ENCODE measurements around the gene MYG1. TPM values are rescaled to one million over a fixed set of nuclear protein-coding genes. Genes with fewer than 3 reads are reported as not detected.

Gene MYG1, protein sequence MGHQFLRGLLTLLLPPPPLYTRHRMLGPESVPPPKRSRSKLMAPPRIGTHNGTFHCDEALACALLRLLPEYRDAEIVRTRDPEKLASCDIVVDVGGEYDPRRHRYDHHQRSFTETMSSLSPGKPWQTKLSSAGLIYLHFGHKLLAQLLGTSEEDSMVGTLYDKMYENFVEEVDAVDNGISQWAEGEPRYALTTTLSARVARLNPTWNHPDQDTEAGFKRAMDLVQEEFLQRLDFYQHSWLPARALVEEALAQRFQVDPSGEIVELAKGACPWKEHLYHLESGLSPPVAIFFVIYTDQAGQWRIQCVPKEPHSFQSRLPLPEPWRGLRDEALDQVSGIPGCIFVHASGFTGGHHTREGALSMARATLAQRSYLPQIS
- total RNA-seq (47.5 TPM), polyA plus RNA-seq (ENCODE audit: insufficient read depth in 1 of 8, insufficient read length in 8 of 8, low replicate concordance in 1 of 8) (10 to 100 TPM; 34.7 to 43.8 (median 37.0) TPM)
- long read RNA-seq, donor 1, transcript C12orf10-201 (7 exons, 1,192 nt) = major isoform, 8 of 8 reads
- long read RNA-seq, donor 1, partial matches to known transcripts = 0 of 8 reads
- long read RNA-seq, donor 1, other reads (novel, unspliced or antisense) = 0 of 8 reads
- long read RNA-seq, donor 2 = 0 reads
- long read RNA-seq, donor 3, transcript C12orf10-201 (7 exons, 1,192 nt) = major isoform, 13 of 15 reads
- long read RNA-seq, donor 3, partial matches to known transcripts = 0 of 15 reads
- long read RNA-seq, donor 3, other reads (novel, unspliced or antisense) = 0 of 15 reads
- long read RNA-seq, donor 4, partial matches to known transcripts = 0 of 3 reads
- long read RNA-seq, donor 4, other reads (novel, unspliced or antisense) = 0 of 3 reads
- long read RNA-seq, donor 5, transcript C12orf10-201 (7 exons, 1,192 nt) = major isoform, 38 of 48 reads
- long read RNA-seq, donor 5, partial matches to known transcripts = 7 of 48 reads
- long read RNA-seq, donor 5, other reads (novel, unspliced or antisense) = 0 of 48 reads
- long read RNA-seq, donor 6, transcript C12orf10-201 (7 exons, 1,192 nt) = major isoform, 43 of 53 reads
- long read RNA-seq, donor 6, partial matches to known transcripts = 6 of 53 reads
- long read RNA-seq, donor 6, other reads (novel, unspliced or antisense) = 0 of 53 reads
- long read RNA-seq, donor 7, transcript C12orf10-201 (7 exons, 1,192 nt) = major isoform, 11 of 14 reads
- long read RNA-seq, donor 7, partial matches to known transcripts = 0 of 14 reads
- long read RNA-seq, donor 7, other reads (novel, unspliced or antisense) = 0 of 14 reads
- long read RNA-seq, donor 8, partial matches to known transcripts = 0 of 6 reads
- long read RNA-seq, donor 8, other reads (novel, unspliced or antisense) = 0 of 6 reads
- long read RNA-seq, donor 9, partial matches to known transcripts = 0 of 6 reads
- long read RNA-seq, donor 9, other reads (novel, unspliced or antisense) = 0 of 6 reads
- long read RNA-seq, donor 10, transcript C12orf10-201 (7 exons, 1,192 nt) = major isoform, 9 of 11 reads
- long read RNA-seq, donor 10, partial matches to known transcripts = 0 of 11 reads
- long read RNA-seq, donor 10, other reads (novel, unspliced or antisense) = 0 of 11 reads
- long read RNA-seq, donor 11, transcript C12orf10-201 (7 exons, 1,192 nt) = major isoform, 10 of 13 reads
- long read RNA-seq, donor 11, partial matches to known transcripts = 0 of 13 reads
- long read RNA-seq, donor 11, other reads (novel, unspliced or antisense) = 0 of 13 reads

DNA sequence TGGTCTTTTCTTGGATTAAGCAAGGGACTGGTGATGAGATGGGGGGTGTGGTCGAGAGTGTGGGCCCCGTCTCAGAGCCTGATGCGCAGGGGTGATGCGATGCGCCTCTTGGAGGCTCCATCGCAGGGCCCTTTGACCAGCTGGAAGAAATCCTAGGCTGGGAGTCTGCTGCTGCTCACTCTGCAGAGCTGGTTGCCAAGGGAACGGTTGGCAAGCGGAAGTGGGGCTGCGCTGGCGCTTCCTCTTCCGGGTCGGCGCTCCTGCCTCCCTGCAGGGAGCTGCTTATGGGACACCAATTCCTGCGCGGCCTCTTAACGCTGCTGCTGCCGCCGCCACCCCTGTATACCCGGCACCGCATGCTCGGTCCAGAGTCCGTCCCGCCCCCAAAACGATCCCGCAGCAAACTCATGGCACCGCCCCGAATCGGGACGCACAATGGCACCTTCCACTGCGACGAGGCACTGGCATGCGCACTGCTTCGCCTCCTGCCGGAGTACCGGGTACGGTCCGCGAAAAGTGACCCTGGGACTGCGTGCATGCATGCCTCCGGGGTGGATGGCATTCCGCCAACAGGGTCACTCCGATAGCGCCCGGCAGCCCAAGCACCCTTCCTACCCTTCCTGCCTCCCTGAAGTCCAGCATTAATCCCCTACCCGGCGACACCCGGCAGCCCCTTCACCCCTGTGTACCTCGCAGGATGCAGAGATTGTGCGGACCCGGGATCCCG lies at the start of gene MYG1:
Gene MYG1, plus strand, starts transcription at position 242 of the 727 bp plus-strand sequence. Its CDS starts 43 bp downstream, at position 285.
- H3K27ac ChIP-seq (ENCODE audit: low read length) = peak within 1 kb of the TSS; percentile 81
- peak; percentile 93 for DNase-seq
- no peaks in the 10 kb centered on the region for H3K27me3 ChIP-seq (ENCODE audit: control insufficient read depth, insufficient read depth, low read length)
- WGBS (ENCODE audit: insufficient coverage) = under 1% methylated on average over 44 of the region's 51 CpGs
- no peaks in the 10 kb centered on the region for H3K9me3 ChIP-seq (replicated peaks; ENCODE audit: control insufficient read depth, low read depth, low read length)
- peak within 1 kb of the TSS; percentile 91 for H3K4me3 ChIP-seq (ENCODE audit: low read length)
- peaks cover 30% of the 10 kb centered on the region for H3K4me1 ChIP-seq (ENCODE audit: control insufficient read depth, insufficient read depth, low read length)
- H3K36me3 ChIP-seq (ENCODE audit: control insufficient read depth, insufficient read depth, low read length) = peaks cover 37% of the 10 kb centered on the region

DNA sequence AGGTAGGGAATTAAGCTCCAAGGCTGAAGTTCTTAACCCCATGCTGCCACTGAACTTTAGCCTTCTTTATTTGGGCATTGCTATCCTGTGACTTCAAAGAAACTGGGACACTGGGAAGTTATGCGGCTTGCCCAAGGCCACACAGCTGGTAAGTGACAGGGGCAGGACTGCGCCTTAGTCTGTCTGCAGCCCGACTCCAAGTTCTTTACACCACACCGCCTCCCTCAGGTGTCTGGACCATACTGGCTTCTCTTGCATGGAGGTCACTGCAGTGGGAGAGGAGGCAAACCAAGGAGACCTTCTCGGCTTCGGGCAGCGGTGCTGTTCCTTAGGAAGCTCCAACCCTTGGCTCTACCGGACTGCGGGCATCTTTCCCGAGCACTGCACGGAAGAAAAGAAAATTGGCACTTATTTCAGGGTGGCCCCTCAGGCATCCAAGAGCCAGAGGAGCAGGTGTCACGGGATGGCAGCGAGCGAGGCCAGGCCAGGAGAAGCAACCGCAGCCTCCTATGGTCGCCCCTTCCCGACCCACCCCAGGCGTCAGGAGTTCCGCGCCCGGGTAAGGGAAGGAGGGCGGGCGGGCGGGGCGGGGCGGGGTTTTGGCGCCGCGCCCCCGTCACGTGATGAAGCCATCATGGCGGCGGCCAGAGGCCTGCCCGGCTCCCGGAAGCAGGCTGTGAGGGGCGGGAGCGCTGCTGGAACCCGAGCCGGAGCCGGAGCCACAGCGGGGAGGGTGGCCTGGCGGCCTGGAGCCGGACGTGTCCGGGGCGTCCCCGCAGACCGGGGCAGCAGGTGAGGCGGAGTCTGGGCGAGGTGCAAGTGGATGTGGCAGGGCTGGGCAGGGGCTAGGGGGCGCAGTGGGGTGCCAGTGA lies 47.8 kb upstream of the MYG1 start:
- Histone ChIP-seq H3K9me3 (replicated peaks; ENCODE audit: control insufficient read depth, low read depth, low read length) (no peaks in the 10 kb centered on the region), H3K36me3 (ENCODE audit: control insufficient read depth, insufficient read depth, low read length) (peaks cover 21% of the 10 kb centered on the region), H3K4me1 (ENCODE audit: control insufficient read depth, insufficient read depth, low read length) (peaks cover 24% of the 10 kb centered on the region), H3K27ac (ENCODE audit: low read length) (peak overlapping the region; percentile 90), H3K27me3 (ENCODE audit: control insufficient read depth, insufficient read depth, low read length) (no peaks in the 10 kb centered on the region), H3K4me3 (ENCODE audit: low read length) (peak overlapping the region; percentile 88)
- WGBS (ENCODE audit: insufficient coverage) = 0% methylated on average over 32 of the region's 51 CpGs
- peak; percentile 90 for DNase-seq

DNA sequence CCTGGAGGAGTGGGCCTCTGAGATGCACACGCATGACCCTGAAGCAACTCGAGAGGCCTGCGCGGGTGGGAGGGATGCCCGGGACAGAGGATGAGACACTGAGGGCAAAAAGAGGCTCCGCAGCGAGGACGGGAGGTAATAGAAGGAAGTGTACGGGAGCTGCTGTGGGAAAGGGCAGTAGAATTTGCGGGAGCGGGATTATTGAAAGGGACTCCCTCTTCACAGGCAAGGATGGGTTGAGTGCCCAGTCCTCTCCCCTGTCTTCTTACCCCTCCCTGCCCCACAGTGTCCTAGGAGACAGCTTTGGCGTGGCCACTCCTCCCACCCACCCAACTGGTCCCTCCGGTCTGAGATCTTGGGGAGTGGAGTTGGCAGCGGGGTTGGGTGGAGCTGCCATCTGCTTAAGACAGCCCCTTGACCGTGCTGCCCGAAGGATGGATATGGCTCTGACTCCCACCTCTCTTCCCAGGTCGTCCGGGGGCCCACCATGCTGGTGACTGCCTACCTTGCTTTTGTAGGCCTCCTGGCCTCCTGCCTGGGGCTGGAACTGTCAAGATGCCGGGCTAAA lies 47.1 kb upstream of the MYG1 start:
- Histone ChIP-seq H3K4me1 (ENCODE audit: control insufficient read depth, insufficient read depth, low read length) (peaks cover 24% of the 10 kb centered on the region), H3K36me3 (ENCODE audit: control insufficient read depth, insufficient read depth, low read length) (peaks cover 21% of the 10 kb centered on the region), H3K9me3 (replicated peaks; ENCODE audit: control insufficient read depth, low read depth, low read length) (no peaks in the 10 kb centered on the region), H3K27me3 (ENCODE audit: control insufficient read depth, insufficient read depth, low read length) (no peaks in the 10 kb centered on the region), H3K4me3 (ENCODE audit: low read length) (peak overlapping the region; percentile 88), H3K27ac (ENCODE audit: low read length) (peak overlapping the region; percentile 78)
- no peak for DNase-seq
- WGBS (ENCODE audit: insufficient coverage) = 11% methylated on average over 10 of the region's 19 CpGs

DNA sequence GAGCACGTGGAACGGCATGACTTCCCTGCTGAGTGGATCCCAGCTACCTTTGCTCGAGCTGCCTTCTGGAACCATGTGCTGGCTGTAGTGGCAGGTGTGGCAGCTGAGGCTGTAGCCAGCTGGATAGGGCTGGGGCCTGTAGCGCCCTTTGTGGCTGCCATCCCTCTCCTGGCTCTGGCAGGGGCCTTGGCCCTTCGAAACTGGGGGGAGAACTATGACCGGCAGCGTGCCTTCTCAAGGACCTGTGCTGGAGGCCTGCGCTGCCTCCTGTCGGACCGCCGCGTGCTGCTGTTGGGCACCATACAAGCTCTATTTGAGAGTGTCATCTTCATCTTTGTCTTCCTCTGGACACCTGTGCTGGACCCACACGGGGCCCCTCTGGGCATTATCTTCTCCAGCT lies 46.2 kb upstream of the MYG1 start:
- WGBS (ENCODE audit: insufficient coverage) = 91% methylated on average over 13 of the region's 13 CpGs

DNA sequence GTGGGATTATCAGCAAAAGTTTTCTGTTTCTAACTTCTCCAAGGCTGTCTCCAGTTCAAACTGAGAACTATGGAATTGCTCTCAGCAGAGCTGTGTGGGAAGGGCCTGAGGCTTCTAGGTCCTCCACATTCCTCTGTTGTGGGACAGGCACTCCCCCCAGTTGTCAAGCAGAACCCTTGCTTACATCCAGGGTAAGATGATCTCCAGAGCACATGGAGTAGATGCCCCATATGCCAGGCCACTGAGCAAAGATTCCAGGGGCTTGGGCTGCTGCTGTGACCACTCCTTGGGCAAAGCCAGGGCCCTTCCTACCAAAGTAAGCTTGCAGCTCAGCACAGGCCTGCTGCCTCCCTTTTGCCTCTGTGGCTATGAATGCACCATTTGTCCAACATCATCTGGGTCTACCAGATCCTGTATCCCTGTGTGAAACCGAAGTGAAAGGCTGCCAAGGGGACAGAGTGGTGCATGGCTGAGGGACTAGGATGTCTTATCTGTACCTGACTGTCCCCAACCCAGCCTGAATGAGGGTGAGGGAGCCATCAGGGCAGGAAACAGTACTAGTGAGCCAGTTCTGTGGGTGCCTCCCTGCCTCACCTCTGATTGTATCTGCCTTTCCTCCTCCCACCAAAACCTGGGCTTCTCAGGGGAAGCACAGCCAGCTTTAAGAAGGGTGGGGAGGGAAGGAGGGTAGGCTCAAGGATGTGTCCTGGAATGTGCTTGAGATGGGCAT lies 44.5 kb upstream of the MYG1 start:
- Histone ChIP-seq H3K9me3 (replicated peaks; ENCODE audit: control insufficient read depth, low read depth, low read length) (no peaks in the 10 kb centered on the region), H3K27ac (ENCODE audit: low read length) (no peak overlapping the region), H3K36me3 (ENCODE audit: control insufficient read depth, insufficient read depth, low read length) (peaks cover 21% of the 10 kb centered on the region), H3K27me3 (ENCODE audit: control insufficient read depth, insufficient read depth, low read length) (no peaks in the 10 kb centered on the region), H3K4me3 (ENCODE audit: low read length) (no peak overlapping the region), H3K4me1 (ENCODE audit: control insufficient read depth, insufficient read depth, low read length) (peaks cover 24% of the 10 kb centered on the region)
- no CpG with 5 or more reads among the region's 1 CpG for WGBS (ENCODE audit: insufficient coverage)
- no peak for DNase-seq

More for the DNA sequence above, 46.2 kb upstream of the MYG1 start:
- Histone ChIP-seq H3K27me3 (ENCODE audit: control insufficient read depth, insufficient read depth, low read length) (no peaks in the 10 kb centered on the region), H3K4me3 (ENCODE audit: low read length) (no peak overlapping the region), H3K4me1 (ENCODE audit: control insufficient read depth, insufficient read depth, low read length) (peaks cover 24% of the 10 kb centered on the region), H3K36me3 (ENCODE audit: control insufficient read depth, insufficient read depth, low read length) (peaks cover 21% of the 10 kb centered on the region), H3K9me3 (replicated peaks; ENCODE audit: control insufficient read depth, low read depth, low read length) (no peaks in the 10 kb centered on the region), H3K27ac (ENCODE audit: low read length) (no peak overlapping the region)
- DNase-seq = no peak

DNA sequence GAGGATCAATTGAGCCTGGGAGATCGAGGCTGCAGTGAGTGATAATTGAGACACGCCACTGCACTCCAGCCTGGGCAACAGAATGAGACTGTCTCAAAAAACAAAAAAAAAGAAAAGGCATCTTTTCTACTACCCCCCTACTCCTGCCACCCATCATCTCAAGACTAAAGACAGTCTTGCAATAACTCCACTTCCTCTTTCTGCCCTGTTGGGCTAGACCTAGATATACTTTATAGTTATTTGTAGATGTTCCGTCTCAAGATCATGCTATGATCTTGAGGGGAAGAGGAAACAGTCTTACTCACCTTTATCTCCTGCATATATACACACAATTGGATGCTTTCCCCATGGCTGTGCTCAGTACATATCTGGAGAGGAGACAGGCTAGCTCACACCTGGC lies 43.5 kb upstream of the MYG1 start:
- Histone ChIP-seq H3K9me3 (replicated peaks; ENCODE audit: control insufficient read depth, low read depth, low read length) (no peaks in the 10 kb centered on the region), H3K4me1 (ENCODE audit: control insufficient read depth, insufficient read depth, low read length) (peaks cover 22% of the 10 kb centered on the region), H3K27me3 (ENCODE audit: control insufficient read depth, insufficient read depth, low read length) (no peaks in the 10 kb centered on the region), H3K27ac (ENCODE audit: low read length) (no peak overlapping the region), H3K4me3 (ENCODE audit: low read length) (no peak overlapping the region), H3K36me3 (ENCODE audit: control insufficient read depth, insufficient read depth, low read length) (peaks cover 21% of the 10 kb centered on the region)
- 100% methylated on average over 1 of the region's 3 CpGs for WGBS (ENCODE audit: insufficient coverage)
- DNase-seq = no peak

DNA sequence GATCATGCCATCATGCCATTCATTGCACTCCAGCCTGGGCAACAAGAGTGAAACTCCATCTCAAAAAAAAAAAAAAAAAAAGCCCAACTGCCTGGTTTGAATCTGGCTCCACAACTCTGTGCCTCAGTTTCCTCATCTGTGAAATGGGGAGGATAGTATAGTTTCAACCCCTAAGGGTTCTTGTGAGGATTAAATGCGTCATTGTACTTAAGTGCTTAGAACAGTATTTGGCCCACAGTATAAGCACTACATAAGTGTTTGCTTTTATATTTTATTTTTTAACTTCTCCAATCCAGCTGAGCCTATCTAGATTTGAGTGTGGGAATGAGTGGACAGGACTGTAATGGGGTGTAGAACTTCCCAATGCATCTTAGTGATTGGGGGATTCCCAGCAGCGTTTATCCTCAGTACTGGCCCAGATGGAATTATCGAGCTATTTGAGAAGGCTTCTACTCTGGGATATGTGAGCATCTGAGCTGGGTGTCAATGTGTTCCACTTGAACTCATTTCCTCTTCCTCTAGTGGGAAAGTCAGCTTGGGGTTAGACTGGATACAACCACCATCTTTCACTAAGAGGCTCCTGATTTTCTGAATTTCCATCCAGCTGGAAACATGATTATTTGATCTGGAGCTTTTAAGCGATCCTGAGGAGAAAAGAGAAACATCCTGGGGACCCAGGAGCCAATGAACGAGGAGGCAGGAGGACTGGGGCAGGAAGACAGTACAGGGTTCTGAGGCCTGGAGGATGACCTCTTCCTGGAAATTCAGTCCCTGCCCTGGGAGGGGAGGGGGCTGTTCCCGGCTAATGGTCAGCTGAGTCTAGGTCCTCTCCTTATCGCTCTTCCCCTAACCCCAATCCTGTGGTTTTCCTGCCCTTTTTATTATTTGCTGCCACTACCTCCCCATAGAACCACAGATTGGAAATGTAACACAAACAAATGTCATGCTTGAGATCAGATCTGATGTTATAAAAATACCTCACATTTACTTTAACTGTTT lies 40.7 kb upstream of the MYG1 start:
- Histone ChIP-seq H3K27ac (ENCODE audit: low read length) (peak overlapping the region; percentile 47), H3K9me3 (replicated peaks; ENCODE audit: control insufficient read depth, low read depth, low read length) (no peaks in the 10 kb centered on the region), H3K27me3 (ENCODE audit: control insufficient read depth, insufficient read depth, low read length) (no peaks in the 10 kb centered on the region), H3K4me1 (ENCODE audit: control insufficient read depth, insufficient read depth, low read length) (no peaks in the 10 kb centered on the region), H3K4me3 (ENCODE audit: low read length) (no peak overlapping the region), H3K36me3 (ENCODE audit: control insufficient read depth, insufficient read depth, low read length) (peaks cover 14% of the 10 kb centered on the region)
- no peak for DNase-seq
- 14% methylated on average over 3 of the region's 7 CpGs for WGBS (ENCODE audit: insufficient coverage)

Data from muscle of leg (tissue), 16 donors.